HG02623 (cell line): ENCODE results near the gene EYS.

Experiments used
- ATAC-seq: cut with Tn5 transposase; IDR thresholded peaks from one replicate; pipeline ENCODE4 v1.9.1; 2021; ENCODE audit warnings: moderate library complexity; ENCODE audit not compliant: unreplicated experiment

The EYS gene

DNA sequence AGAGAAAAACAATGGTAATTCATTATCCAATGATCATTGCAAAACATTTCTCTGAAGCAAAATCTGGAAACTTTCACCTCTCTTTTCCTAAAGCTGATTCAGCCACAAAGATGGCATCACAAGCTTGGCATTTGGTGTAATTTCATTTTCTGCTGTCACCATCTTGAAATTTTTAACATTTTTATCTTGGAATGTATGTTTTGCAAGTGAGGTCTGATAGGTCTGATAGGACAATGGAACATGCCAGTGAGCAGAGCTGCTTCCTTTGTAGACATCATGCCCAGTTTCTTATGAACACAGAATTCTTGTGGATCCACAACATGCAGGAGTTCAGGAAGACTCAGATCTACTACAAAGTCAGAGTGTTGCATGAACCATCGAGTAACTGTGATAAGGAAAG lies 969.6 kb downstream of the EYS start:
- ATAC-seq, result no peak

DNA sequence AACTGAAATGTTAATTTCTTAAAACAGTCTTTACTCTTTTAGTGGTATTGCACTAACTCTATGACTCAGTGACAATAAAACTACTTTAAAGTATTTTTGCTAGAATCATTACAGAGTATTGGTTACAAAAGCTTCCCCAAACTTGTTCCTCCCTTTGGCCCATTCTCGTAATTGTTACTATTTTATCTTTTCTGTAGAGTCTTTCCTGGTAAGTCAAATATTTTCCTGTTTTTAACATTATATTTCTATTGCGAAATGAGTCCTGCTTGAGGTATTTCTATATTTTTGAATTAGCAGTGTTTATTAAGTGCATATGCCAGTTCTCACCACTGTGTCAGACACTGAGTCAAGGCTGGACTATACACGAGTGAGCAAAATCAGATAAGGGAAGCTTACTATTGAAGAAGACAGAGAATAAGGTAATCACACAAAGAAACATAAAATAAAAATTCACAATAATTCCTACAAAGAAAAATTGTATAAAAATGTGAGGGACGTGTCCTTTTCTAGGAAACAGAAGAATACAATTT lies 970.5 kb downstream of the EYS start:
- ATAC-seq, result no peak

DNA sequence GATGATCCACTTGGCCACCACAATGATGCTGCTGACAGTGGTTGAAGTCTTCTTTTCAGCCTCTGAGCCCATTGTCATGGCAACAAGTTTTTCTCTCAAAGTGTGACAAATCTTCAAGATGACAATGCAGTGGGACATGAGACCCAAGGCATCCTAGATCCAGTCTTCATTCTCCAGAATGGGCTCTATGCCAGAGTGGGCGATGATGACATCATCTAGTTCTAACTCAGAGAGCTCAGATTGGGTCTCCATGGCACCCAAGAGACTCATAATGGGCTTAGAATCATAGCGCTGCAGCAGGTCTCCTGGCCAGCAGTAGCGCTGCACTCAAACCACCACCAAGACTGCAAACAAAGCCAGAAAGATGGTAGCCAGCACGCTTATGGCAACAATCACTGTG lies 973.6 kb downstream of the EYS start:
- ATAC-seq, result no peak

DNA sequence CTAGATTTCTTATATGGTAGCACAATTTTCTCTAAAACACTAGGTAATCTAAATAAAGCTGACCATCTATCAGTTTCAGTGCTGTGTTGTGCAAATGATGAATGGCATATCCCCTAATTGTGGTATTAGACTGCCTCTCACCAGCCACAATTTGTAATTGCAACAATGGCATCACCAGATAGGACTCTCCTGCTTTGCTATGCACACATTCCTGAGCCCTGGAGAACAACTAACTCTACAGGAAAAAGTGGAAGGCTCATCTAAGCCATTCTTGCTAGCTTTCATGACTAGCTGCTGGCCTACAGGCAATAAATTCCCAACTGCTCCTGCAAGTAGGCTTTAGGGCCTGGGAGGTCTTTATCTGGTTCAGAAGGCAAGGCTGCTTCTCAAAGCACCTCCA lies 974.1 kb downstream of the EYS start:
- ATAC-seq, result no peak

DNA sequence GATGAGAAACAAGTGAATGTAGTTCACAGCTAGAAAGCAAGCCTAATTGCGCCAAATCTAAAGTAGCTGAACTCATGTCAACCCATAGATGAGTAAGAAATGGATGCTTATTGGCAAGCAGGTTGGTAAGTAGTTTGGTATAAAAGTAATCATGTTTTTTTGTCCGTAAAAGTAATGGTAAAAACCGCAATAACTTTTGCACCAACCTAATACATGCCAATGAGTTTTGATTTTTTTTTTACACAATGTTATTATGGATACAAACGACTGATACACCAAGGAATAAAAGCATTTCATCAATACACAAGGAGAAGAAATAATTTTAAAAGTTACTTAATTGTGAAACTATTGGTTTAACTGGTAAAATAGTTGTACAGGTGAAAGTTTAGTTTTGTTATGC lies 977.5 kb downstream of the EYS start:
- ATAC-seq, result no peak

DNA sequence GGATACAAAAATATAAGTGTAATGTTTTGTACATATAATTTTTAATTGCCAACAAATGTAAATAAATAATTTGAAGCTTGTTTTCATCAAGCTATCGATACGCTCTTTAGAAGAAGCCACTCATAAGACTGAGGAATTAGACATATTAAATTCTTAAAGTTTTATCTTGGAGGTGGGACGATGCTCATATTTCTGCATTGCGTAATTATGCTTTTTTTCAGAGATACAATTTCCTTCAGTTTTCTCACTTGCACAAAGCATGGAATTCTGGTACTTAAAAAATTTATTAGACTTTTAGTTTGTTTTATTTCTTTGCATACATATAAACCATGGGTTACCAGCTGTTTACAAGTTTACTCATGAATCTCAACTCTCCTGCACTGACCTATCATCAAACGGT lies 980.0 kb downstream of the EYS start:
- no peak for ATAC-seq

DNA sequence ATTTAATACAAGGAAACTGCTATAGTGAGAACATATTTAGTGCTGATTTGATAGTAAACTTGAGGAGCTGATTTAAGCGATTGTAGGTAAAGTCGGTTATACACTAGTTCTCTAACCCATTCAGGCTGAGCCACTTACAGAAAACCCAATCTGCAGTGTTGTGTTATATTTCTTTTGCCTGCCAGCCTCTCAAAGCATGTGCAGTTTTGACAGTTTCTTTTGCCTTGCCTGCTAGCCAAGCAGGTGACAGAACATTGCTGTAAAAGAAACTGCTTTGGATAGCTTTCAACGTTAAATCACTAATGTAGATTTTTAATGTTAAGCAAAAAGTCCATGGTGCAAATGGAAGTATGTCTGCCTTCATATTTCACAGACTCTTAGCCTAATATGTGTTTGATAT lies 982.9 kb downstream of the EYS start:
- ATAC-seq, result no peak

DNA sequence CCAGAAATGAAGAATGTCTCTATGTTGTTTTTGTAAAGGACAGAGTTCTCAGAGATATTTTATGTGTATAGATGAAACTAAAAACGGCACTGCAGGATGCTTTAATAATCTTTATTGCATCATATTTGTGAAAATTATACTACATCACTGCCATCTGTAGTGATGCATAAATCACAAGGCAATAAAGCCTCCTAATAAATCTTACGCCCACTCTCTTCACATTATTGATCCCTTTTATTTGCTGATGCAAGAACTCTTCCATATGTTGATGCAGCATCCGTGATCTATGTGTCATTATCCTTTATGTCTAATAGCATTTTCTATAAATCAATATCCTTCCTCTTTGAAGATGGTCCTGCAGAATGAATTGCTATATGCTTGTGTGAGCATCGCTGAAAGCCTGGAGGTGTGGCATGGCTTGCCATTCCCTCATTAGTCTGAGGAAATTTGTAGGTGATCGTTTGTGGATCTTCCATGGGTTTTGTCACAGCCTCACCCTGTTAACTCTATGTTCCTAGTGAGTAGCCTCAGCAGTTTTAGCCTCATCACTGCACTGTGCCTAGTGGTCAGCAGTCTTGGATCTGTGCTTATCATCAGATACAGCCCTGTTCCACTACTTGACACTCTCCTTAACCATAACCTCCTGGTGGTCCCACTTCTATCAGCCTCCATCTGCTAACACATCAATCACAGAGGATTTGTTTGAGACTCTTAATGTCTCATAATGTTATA lies 983.5 kb downstream of the EYS start:
- ATAC-seq, result no peak

DNA sequence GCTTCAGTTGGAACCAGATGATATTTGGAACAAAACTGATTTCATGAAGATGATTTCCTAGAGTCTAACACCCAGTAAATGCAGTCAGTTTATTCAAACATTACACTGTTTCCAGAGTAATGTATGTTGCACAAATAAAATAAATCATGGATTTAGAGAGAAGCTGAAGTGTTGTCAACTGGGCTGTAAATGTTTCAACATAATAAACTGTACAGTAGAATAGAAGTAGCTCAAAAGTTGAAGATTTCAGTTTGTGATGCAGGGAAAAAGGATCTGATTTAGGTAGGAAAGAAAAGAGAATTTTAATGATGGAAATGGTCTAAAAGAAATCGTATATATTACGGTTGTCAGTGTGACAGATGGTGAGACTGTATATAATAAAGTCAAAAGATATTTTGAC lies 985.2 kb downstream of the EYS start:
- no peak for ATAC-seq

DNA sequence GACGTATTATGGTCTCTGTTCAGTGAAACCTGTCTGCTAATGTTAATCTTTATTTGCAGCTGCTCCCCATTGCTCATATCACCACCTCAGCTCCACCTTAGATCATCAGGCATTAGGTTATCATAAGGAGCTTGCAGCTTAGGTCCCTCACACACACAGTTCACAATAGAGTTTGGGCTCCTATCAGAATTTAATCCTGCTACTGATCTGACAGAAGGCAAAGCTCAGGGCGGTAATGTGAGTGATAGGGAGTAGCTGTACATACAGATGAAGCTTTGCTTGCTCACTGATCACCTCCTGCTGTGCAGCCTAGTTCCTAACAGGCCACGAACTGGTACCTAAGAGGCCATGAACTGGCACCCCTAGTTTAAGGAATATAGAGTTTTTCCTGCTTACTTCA lies 989.7 kb downstream of the EYS start:
- no peak for ATAC-seq

DNA sequence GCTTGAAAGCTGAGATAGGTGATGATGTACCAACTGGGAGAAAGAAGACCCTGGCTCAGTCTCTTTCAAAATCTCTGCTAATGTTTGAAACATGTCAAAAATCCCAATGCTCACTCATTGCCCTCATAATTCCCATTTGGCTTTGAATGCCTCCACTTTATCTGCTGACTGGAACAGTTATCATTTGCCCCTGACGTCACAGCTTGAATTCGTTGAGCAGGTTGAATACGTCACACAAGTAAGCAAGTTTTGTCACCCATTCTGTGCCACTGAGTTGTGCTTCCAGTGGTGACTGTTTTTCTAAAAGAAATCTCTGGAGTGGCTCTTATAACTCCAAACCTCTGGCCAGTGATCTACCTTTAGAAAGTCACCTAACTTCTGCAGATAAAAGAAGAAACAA lies 991.4 kb downstream of the EYS start:
- no peak for ATAC-seq

DNA sequence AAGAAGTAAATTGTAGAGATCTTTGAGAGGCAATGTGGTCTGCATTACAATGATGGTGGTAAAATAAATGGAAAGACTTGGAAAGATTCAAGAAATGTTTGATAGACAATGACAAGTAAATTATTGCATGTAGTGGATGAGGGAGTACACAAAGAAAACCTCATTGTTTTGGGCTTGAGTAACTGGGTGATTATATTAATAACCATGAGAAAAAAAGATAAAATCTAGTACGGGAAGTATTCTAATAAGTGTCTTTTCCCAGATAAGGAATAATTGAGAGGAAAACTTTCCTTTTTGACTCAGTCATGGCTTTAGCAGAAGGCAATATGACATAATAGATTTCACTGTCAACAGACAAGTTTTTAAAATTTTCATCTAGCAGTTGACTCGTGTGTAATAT lies 993.0 kb downstream of the EYS start:
- no peak for ATAC-seq

DNA sequence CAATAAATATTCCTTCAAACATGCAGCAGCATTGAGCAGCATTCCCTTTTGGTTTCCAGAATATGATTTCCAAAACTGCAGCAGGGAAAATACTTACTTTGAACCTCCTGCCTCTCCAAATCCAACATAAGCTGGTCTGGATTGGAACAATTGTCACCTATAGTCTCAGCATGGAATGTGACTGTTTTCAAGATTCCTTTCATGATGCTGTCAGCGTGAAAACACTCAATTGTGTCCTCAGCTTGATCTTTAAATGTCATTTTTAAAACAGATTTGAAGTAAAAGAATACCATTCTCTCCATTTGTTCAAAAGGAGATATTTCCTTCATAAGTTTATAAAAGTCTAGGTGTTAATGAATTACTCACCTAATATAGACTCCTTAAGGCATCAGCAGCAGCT lies 993.9 kb downstream of the EYS start:
- no peak for ATAC-seq

DNA sequence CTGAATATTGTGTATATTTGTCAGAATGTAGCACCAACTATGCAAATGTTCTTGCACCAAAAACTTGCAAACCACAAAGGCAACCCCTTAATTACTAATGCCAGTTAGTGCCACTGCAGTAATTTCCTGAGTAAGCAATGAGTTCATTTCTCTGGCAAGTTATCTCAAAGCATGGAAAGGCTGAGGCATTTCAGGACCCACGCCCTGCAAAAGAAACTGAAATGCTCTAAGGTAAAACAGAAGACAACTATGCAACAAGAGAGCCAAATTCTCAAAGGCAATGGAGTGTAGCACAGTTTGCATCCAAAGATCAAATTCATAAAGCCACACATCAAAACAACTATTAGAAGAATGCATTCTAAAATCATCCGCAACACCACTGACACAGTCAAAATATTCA lies 994.4 kb downstream of the EYS start:
- ATAC-seq, result no peak

DNA sequence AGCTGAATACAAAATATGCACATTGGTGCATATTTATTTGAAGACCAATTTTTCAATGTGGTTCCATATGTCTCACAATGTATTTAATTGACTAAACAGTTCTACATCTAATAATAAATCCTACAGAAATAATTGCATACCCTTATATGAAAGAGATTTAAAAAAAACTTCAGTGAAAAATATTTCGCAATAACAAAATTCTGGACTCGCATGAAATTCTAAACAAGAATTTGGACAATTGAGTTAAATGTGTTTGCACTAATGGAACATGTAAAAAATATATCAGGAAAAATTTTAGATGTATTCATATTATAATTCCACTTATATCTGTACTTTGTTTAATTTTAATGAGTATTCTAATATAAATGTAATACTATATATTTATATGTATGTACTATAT lies 1003.1 kb downstream of the EYS start:
- ATAC-seq, result no peak

DNA sequence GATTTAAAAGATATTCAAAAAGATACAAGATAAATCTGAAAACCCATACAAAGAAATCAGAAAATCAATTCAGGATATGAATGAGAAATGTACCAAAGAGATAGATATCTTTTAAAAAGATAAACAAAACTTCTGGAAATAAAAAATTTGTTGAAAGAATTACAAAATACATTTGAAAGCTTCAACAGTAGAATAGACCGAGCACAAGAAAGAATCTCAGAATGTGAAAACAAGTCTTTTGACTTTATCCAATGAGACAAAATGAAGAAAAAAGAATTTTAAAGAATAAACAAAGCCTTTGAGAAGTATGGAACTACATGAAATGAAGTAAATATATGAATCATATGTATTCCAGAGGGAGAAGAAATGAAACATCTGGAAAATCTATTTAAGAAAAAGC lies 1011.0 kb downstream of the EYS start:
- ATAC-seq, result no peak

DNA sequence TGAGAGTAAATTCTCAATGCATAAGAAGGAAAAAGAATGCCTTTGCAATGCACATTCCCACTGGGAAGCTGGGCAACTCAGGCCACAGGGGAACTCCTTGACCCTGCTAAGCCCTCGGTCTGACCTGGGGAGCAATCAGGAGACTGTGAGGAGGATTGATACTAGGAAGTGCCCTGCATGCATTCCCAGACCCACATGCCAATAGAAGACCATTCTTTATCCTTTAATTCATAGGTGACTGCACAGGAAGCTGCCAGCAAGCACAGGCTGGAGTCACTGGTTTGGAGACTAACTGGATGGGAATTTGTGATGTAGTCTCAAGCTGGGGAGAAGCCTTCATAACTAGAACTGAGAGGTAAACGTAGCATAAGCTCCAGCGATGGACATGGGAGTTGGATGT lies 1012.7 kb downstream of the EYS start:
- ATAC-seq, result no peak

DNA sequence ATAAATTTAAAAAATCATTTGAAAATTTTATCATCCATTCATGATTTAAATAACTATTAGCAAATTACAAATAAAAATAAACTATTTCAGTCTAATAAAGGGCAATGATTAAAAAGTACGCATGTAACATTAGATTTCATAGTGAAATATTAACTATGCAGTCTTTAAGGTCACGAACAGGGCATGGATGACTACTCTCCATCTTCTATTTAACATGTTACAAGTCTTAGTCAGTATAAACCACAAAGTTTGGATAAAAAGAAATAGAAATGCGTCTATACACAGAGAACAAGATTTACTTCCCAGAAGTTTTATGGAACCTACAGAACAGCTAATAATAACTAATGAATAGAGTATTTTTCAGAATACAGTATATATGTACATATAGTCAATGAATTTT lies 1016.0 kb downstream of the EYS start:
- ATAC-seq, result no peak

DNA sequence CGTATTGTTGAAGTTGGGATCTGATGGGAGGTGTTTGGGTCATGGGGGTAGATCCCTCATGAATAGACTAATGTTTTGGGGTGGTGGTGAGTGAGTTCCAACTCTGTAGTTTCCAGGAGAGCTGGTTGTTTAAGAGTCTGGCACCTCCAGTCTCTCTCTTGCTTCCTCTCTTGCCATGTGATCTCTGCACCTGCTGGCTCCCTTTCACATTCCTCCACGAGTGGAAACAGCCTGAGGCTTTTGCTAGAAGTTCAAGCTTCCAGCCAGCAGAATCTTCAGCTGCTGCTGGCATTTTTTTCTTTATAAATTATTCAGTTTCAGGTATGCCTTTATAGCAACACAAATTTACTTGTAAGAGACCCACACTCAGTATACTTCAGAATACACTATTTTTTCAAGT lies 1021.6 kb downstream of the EYS start:
- no peak for ATAC-seq

DNA sequence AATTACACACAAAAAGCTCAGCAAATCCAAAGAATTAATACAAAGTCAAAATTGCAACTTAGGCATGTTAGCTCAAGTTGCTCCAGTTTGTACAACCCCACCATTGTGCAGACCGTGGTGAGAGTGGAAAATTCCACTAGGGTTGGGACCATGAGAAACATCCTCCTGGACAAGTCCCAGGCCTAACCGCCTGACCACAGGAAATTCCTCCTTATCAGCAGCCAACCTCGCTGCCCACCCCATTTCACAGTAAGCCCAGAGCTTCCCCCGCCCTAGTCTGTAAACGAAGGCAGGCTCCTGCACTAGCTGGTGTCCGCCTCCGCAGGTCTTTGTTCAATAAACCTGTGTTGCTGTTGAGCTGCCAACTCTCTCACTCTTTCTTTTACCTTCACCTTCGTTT lies 1023.3 kb downstream of the EYS start:
- no peak for ATAC-seq

DNA sequence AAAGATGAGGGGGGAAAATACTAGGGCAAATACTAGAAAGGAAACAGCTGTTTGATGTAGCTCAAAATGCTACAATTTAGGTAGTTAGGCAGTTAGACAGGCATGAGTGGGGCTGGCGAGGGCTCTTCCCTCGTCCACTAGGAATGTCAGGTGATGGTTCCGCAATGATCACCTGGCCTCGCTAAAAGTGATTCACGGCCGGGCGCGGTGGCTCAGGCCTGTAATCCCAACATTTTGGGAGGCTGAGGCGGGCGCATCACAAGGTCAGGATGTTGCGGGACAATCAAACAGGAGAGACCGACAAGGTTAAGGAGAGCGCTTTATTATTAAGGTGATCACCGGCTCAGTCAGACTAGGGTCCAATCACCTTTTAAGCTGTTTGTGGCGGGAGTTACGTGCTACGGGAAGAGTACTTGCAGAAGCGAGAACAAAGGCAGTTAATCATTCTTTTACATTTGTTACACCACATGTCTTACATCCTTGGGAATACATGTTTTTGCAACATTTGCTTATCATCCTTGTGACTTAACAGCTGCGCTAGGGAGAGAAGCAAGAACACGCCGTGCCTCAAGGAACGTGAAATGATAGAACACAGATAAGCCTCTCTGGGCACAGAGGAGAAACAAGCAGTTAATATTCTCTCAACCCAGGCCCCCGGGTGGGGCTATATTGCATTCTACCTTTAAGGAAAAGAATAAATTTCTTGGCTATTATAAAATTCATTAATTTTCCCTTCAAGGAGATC lies 1025.4 kb downstream of the EYS start:
- ATAC-seq, result no peak

DNA sequence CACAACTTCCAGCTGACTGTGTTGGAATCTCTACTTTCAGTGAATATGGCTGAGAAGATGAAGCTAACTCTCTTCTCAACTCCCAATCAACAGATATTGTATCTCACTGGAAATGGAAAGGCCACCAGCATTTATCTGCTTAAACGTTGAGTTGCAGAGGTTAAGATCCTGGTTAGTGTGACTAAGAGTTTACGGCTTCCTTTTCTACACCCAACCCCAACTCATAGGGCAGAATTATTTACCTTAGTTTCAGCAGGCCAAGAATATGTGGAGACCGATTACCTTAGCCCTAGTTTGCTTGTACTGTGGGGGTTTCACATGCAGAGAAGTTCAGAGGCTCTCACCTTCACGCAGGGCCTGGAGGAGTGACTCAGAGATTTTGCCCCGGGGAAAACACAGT lies 1026.6 kb downstream of the EYS start:
- no peak for ATAC-seq

DNA sequence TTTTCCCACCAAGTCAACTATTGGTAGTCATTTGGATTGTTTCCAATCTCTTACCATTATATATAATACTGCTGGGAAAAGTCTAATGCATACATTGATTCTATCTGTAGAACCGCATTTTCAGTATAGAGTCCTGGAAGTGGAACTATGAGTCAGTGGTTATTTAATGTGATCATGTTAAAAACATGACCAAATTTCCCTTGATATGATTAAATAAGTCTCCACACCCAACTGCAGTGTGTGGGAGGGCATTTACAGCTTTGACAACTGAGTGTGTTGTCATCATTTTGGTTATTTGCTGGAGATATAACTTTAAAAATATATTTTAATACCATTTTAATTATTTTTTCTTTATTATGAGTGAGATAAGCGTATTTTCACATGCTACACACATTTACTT lies 1027.6 kb downstream of the EYS start:
- no peak for ATAC-seq
